GM12873 (cell line): ENCODE data around the gene PKD1.

ENCODE experiments used
- TF ChIP-seq, protein P1 (sequence below): IDR thresholded peaks from 2 replicates; pipeline ENCODE4 v1.5.1; 2012; ENCODE audit warnings: low read depth, mild to moderate bottlenecking, moderate library complexity, low read length, control low read depth; ENCODE audit not compliant: insufficient read depth; ENCODE audit errors: missing control alignments

PKD1 gene

DNA sequence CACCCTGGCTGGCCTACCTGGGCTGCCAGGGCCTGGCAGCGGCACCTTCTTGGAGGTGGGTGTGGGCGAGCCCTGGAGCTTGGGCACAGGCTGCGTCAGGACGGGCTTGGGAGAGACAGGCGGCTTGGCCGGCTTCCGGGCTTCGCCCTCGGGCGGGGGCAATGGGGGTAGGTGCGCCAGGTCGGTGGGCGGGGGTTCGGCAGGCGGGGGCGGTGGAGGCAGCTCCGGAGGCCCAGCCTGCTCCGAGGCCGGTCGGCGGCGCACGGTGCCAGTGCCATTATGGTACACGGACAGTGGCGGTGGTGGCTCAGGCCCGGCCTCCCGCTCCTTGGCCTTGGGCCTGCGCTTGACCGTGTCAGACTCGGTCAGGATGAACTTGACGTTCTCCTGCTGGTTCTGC, 43.9 kb upstream of the PKD1 start:
- TF ChIP-seq, protein P1, sequence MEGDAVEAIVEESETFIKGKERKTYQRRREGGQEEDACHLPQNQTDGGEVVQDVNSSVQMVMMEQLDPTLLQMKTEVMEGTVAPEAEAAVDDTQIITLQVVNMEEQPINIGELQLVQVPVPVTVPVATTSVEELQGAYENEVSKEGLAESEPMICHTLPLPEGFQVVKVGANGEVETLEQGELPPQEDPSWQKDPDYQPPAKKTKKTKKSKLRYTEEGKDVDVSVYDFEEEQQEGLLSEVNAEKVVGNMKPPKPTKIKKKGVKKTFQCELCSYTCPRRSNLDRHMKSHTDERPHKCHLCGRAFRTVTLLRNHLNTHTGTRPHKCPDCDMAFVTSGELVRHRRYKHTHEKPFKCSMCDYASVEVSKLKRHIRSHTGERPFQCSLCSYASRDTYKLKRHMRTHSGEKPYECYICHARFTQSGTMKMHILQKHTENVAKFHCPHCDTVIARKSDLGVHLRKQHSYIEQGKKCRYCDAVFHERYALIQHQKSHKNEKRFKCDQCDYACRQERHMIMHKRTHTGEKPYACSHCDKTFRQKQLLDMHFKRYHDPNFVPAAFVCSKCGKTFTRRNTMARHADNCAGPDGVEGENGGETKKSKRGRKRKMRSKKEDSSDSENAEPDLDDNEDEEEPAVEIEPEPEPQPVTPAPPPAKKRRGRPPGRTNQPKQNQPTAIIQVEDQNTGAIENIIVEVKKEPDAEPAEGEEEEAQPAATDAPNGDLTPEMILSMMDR: no peak

DNA sequence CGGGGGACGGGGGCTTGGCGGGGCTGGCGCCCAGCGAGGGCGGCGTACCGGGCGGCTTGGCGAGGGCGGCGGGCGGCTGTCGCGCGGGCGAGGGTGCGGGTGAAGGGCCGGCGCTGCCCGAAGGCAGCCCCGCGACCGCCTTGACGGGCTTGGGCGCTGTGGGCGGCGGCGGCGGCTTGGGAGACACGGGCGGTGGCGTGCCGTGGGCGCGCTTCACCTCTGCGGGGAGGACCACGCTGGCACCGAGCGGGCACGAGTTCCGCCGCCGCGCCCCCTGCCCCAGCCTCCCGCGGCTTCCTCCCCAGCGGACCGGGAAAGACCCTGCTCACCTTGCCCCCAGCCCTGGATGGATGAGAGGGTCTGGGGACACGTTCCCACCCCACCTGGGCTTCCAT, 43.4 kb upstream of the PKD1 start:
- TF ChIP-seq, protein P1: no peak

DNA sequence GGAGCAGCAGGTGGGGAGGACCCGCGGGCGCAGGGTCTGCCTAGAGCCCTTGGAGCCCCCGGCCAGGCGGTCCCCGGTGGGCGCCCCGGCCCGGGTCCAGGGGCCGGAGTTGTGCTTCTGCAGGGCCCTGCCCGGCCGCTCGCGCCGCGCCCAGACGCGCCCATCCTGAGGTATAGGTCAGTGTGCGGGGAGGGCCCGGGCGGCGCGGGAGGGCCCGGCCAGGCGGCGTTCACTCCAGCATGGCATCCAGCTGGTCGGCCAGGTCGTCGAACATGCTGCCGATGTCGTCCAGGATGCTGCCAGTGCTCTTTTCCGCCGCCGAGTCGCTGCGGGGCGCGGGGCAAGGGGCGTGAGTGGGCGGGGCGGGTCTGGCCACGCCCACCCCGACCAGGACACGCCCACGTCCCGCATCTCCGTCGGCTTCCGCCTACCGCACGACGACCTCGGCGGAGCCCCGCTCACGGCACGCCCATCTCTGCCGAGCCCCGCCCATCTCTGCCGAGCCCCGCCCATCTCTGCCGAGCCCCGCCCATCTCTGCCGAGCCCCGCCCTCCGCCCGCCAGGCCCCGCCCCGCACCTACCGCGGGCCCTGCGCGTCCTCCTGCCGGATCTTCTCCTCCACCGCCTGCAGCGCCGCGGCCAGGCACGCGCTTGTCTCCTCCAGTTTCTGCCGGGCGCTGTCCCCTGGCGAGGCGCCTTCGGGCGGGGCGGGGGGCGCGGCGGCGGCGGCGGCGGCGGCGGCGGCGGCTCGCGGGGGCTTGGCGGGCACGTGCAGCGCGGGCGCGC, 42.8 kb upstream of the PKD1 start:
- TF ChIP-seq, protein P1: no peak

DNA sequence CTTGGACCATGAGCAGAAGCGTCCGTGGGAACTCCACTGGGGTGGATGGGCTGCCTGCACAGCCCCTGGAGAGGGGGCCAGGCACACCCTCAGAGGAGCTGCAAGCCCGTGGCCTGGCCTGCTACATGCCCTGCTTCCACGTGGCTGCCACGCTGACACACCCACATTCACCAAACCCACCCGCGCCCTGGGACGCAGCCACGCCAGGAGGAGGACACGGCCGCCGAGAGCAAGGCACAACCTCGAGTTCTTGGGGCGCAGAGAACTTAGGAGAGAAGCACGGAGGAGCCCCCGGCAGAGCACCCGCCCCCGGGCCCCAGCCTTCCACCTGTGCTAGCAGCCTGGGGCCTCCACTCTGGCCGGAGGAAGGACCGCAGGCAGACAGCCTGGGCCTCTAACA, 41.9 kb upstream of the PKD1 start:
- TF ChIP-seq, protein P1: no peak

DNA sequence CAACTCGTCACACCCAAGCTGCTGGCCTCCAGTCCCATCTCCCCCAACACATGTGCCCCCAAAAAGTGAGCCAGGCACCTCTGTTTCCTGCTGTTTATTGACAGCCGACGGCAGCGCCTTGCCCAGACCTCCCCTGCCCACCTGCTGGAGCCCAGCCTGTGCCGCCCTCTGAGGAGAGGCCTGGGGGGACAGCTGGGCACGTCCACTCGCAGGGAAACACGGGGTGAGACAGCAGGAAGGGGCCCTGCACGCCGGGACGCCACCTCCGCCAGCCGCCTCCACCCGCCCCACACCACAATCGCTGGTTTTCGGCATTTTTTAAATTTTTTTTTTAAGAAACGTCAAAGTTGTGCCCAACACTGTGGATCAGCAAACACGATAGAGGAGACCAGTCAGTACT, 41.4 kb upstream of the PKD1 start:
- TF ChIP-seq, protein P1: no peak

DNA sequence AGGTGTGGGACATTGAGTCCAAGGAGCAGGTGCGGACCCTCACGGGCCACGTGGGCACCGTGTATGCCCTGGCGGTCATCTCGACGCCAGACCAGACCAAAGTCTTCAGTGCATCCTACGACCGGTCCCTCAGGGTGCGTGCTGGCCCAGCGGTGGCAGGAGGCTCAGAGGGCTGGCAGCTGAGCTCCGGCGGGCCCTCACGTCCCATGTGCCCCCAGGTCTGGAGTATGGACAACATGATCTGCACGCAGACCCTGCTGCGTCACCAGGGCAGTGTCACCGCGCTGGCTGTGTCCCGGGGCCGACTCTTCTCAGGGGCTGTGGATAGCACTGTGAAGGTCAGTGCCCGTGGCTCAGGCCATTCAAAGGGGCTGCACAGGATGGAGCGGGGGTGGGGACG, 40.3 kb upstream of the PKD1 start:
- TF ChIP-seq, protein P1: no peak

DNA sequence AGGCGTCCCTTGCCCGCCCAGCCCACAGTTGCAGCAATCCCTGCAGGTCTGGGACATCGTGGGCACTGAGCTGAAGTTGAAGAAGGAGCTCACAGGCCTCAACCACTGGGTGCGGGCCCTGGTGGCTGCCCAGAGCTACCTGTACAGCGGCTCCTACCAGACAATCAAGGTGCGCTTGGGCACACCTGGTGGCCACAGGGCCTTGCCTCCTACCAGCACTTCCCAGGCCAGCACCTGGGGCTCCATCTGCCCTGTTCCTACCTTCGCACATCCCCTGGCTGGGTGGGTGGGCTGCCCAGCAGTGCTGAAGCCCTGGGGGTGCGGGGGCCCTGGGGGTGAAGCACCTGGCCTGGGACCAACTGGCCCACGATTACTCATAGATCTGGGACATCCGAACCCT, 39.8 kb upstream of the PKD1 start:
- TF ChIP-seq, protein P1: no peak
